SK-N-SH treated with all-trans-retinoic acid at 6 μM for 48 hours (cell line): ENCODE data around the gene NACAD.

Source experiments
- ATAC-seq: fragments of 200-7000 bp; cut with Tn5 transposase; 3 replicates; pipeline ENCODE4 v1.9.1; 2020; ENCODE audit warnings: mild to moderate bottlenecking, moderate library complexity
- ARNTL ChIP-seq: fragments of 450-650 bp; formaldehyde crosslinking; IDR thresholded peaks from 2 replicates; pipeline ENCODE4 v1.5.0; 2020; ENCODE audit warnings: low read depth, mild to moderate bottlenecking, moderate library complexity, borderline replicate concordance
- BACH2 ChIP-seq: fragments of 250-450 bp; sonication (Bioruptor Pico); IDR thresholded peaks from 2 replicates; pipeline ENCODE4 v1.9.0; 2021; ENCODE audit warnings: mild to moderate bottlenecking, borderline replicate concordance
- CSDC2 ChIP-seq: fragments of 250-450 bp; sonication (Bioruptor Pico); IDR thresholded peaks from 2 replicates; pipeline ENCODE4 v1.5.0; 2020; ENCODE audit warnings: mild to moderate bottlenecking, moderate library complexity
- CSRNP3 ChIP-seq: fragments of 250-450 bp; sonication (Bioruptor Pico); IDR thresholded peaks from 2 replicates; pipeline ENCODE4 v1.5.1; 2021; ENCODE audit warnings: mild to moderate bottlenecking, moderate library complexity
- ESRRG ChIP-seq: fragments of 250-450 bp; sonication (Bioruptor Pico); IDR thresholded peaks from 2 replicates; pipeline ENCODE4 v1.6.1; 2021; ENCODE audit warnings: mild to moderate bottlenecking
- GLIS3 ChIP-seq: fragments of 250-450 bp; sonication (Bioruptor Pico); IDR thresholded peaks from 2 replicates; pipeline ENCODE4 v1.5.0; 2020; ENCODE audit warnings: mild to moderate bottlenecking, moderate library complexity
- ISL1 ChIP-seq: fragments of 250-450 bp; sonication (Bioruptor Pico); IDR thresholded peaks from 2 replicates; pipeline ENCODE4 v2.1.2; 2022; ENCODE audit warnings: mild to moderate bottlenecking, moderate library complexity
- OSR1 ChIP-seq: fragments of 250-450 bp; sonication (Bioruptor Pico); IDR thresholded peaks from 2 replicates; pipeline ENCODE4 v1.8.0; 2022; ENCODE audit warnings: moderate library complexity, mild to moderate bottlenecking, inconsistent platforms
- PATZ1 ChIP-seq: fragments of 250-450 bp; sonication (Bioruptor Pico); IDR thresholded peaks from 2 replicates; pipeline ENCODE4 v1.8.0; 2020; ENCODE audit warnings: mild to moderate bottlenecking, moderate library complexity, borderline replicate concordance
- PPARA ChIP-seq: fragments of 250-450 bp; sonication (Bioruptor Pico); IDR thresholded peaks from 2 replicates; pipeline ENCODE4 v1.5.0; 2020; ENCODE audit warnings: mild to moderate bottlenecking, borderline replicate concordance
- RARB ChIP-seq: fragments of 250-450 bp; sonication (Bioruptor Pico); IDR thresholded peaks from 2 replicates; pipeline ENCODE4 v1.8.0; 2021; ENCODE audit warnings: mild to moderate bottlenecking, moderate library complexity
- SNAI2 ChIP-seq: fragments of 250-450 bp; sonication (Bioruptor Pico); IDR thresholded peaks from 2 replicates; pipeline ENCODE4 v1.5.0; 2020; ENCODE audit warnings: mild to moderate bottlenecking, moderate library complexity
- TCF4 ChIP-seq: fragments of 250-450 bp; sonication (Bioruptor Pico); IDR thresholded peaks from 2 replicates; pipeline ENCODE4 v1.8.0; 2021; ENCODE audit warnings: mild to moderate bottlenecking, moderate library complexity, borderline replicate concordance
- TOX ChIP-seq: fragments of 250-450 bp; sonication (Bioruptor Pico); IDR thresholded peaks from 2 replicates; pipeline ENCODE4 v1.8.0; 2021; ENCODE audit warnings: mild to moderate bottlenecking, moderate library complexity, borderline replicate concordance
- TSHZ2 ChIP-seq: fragments of 250-450 bp; sonication (Bioruptor Pico); IDR thresholded peaks from 2 replicates; pipeline ENCODE4 v1.5.0; 2020; ENCODE audit warnings: mild to moderate bottlenecking, moderate library complexity
- ZC3H10 ChIP-seq: fragments of 250-450 bp; sonication (Bioruptor Pico); IDR thresholded peaks from 2 replicates; pipeline ENCODE4 v1.5.1; 2021; ENCODE audit warnings: mild to moderate bottlenecking, moderate library complexity
- ZFP3 ChIP-seq: fragments of 250-450 bp; sonication (Bioruptor Pico); IDR thresholded peaks from 2 replicates; pipeline ENCODE4 v1.5.0; 2020; ENCODE audit warnings: mild to moderate bottlenecking, moderate library complexity
- ZFP30 ChIP-seq: fragments of 450-650 bp; formaldehyde crosslinking; IDR thresholded peaks from 2 replicates; pipeline ENCODE4 v1.5.0; 2022; ENCODE audit warnings: mild to moderate bottlenecking, moderate library complexity
- ZNF565 ChIP-seq: fragments of 450-650 bp; formaldehyde crosslinking; conservative IDR thresholded peaks from 2 replicates; pipeline ENCODE4 v1.5.0; 2020; ENCODE audit warnings: low read depth, mild to moderate bottlenecking, moderate library complexity
- ZNF70 ChIP-seq: fragments of 450-650 bp; formaldehyde crosslinking; IDR thresholded peaks from 2 replicates; pipeline ENCODE4 v1.5.0; 2020; ENCODE audit warnings: mild to moderate bottlenecking, moderate library complexity
- ZNF8 ChIP-seq: fragments of 450-650 bp; formaldehyde crosslinking; IDR thresholded peaks from 2 replicates; pipeline ENCODE4 v1.5.0; 2020; ENCODE audit warnings: mild to moderate bottlenecking, moderate library complexity
- TF ChIP-seq, protein P1 (sequence below): fragments of 250-450 bp; sonication (Bioruptor Pico); IDR thresholded peaks from 2 replicates; pipeline ENCODE4 v1.5.1; 2020; ENCODE audit warnings: low read depth, mild to moderate bottlenecking, moderate library complexity

NACAD gene

GRCh38 chr7:45048748-45049147, 40.0 kb downstream of the NACAD start:
- no peak for ATAC-seq
- TF ChIP-seq TCF4 (CRISPR knock-in tag) (no peak), ZFP30 (CRISPR knock-in tag) (no peak), SNAI2 (CRISPR knock-in tag) (no peak), TSHZ2 (CRISPR knock-in tag) (no peak), PPARA (CRISPR knock-in tag) (no peak), RARB (CRISPR knock-in tag) (no peak), ZNF70 (CRISPR knock-in tag) (no peak), PATZ1 (no peak), GLIS3 (CRISPR knock-in tag) (no peak), ZNF8 (CRISPR knock-in tag) (no peak), ESRRG (CRISPR knock-in tag) (no peak), ZNF565 (CRISPR knock-in tag) (no peak), ZFP3 (CRISPR knock-in tag) (no peak), ARNTL (CRISPR knock-in tag) (no peak), OSR1 (no peak), CSRNP3 (CRISPR knock-in tag) (no peak), TOX (CRISPR knock-in tag) (no peak)
- TF ChIP-seq, protein P1, sequence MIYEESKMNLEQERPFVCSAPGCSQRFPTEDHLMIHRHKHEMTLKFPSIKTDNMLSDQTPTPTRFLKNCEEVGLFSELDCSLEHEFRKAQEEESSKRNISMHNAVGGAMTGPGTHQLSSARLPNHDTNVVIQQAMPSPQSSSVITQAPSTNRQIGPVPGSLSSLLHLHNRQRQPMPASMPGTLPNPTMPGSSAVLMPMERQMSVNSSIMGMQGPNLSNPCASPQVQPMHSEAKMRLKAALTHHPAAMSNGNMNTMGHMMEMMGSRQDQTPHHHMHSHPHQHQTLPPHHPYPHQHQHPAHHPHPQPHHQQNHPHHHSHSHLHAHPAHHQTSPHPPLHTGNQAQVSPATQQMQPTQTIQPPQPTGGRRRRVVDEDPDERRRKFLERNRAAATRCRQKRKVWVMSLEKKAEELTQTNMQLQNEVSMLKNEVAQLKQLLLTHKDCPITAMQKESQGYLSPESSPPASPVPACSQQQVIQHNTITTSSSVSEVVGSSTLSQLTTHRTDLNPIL (CRISPR knock-in tag): no peak

- no peak for ATAC-seq
- no peak for TF ChIP-seq GLIS3 (CRISPR knock-in tag)
- TF ChIP-seq CSDC2 (CRISPR knock-in tag): no peak
- no peak for TF ChIP-seq OSR1
- no peak for TF ChIP-seq ZNF8 (CRISPR knock-in tag)
- TF ChIP-seq TSHZ2 (CRISPR knock-in tag): no peak
- TF ChIP-seq ZFP3 (CRISPR knock-in tag): no peak
- no peak for TF ChIP-seq ZC3H10 (CRISPR knock-in tag)
- no peak for TF ChIP-seq BACH2
- TF ChIP-seq ISL1: no peak
- TF ChIP-seq PATZ1: no peak
Observed at GRCh38 chr7:45044338-45044737, 44.4 kb downstream of the NACAD start.
